ENCODE measurements around the gene KRTAP3-2. TPM values are rescaled to one million over a fixed set of nuclear protein-coding genes. Genes with fewer than 3 reads are reported as not detected.
"Not testable (repeated sequence)": the region's sequence is repeated elsewhere in the genome, so short reads cannot be mapped to it uniquely, and the experiment has no call there.

Gene KRTAP3-2
- total RNA-seq, 1 experiment from 2014 or later, result not detected

- Histone ChIP-seq H4K20me1 (ENCODE audit: insufficient read depth) (no peaks in the 10 kb centered on the region), H3K4me3 (replicated peaks in 1 of 2; ENCODE audit: low read depth in 1 of 2, low read length in 2 of 2) (no peak overlapping the region), H3K4me1 (ENCODE audit: control insufficient read depth in 1 of 2, insufficient read depth in 2 of 2, low read length in 2 of 2) (peaks cover 15 to 18% of the 10 kb centered on the region in 2 experiments; a peak in 2 of 4 replicates), H3K36me3 (ENCODE audit: control insufficient read depth in 1 of 2, insufficient read depth in 2 of 2, low read length in 2 of 2) (peaks cover 0 to 5% of the 10 kb centered on the region in 2 experiments; a peak in 1 of 4 replicates), H3K27me3 (ENCODE audit: insufficient read depth, low read length) (no peaks in the 10 kb centered on the region), H3K9me2 (ENCODE audit: insufficient read depth) (no peaks in the 10 kb centered on the region), H3K27ac (ENCODE audit: low read depth, low read length) (no peak overlapping the region), H3K9ac (ENCODE audit: low read length) (no peak overlapping the region), H2AFZ (ENCODE audit: low read depth, low read length, poor library complexity, severe bottlenecking) (no peak overlapping the region), H3K79me2 (ENCODE audit: insufficient read depth, low read length) (no peaks in the 10 kb centered on the region), H3K4me2 (ENCODE audit: low read length) (no peak overlapping the region), H3K9me3 (ENCODE audit: control insufficient read depth in 1 of 2, insufficient read depth in 1 of 2, low read depth in 1 of 2, low read length in 2 of 2) (0 out of 4 replicates have a peak, but pooled peaks cover 0 to 12% of the 10 kb centered on the region in 2 experiments)
- BruUV-seq (replicated peaks), result no TSS peak
- CTCF ChIA-PET, result no interaction called here
- ATAC-seq (no peak), DNase-seq (ENCODE audit: low read depth, low spot score) (no peak)
- RAD21 ChIA-PET (ENCODE audit: low non-redundant PET in 1 of 2, low total read pairs in 2 of 2, uncharacterized antibody in 2 of 2, unreplicated experiment in 2 of 2), result no interaction called here
- TF ChIP-seq REST (IDR thresholded peaks at IDR 0.05; ENCODE audit: low read depth), result no peak
- TF ChIP-seq EZH2phosphoT487 (IDR thresholded peaks at IDR 0.05; ENCODE audit: borderline replicate concordance), result no peak
- intact Hi-C loops (cut with micrococcal nuclease), result no loop called here
- POLR2A ChIA-PET, result no interaction called here
Measured at GRCh38 chr17:41037853-41038350, 38.2 kb upstream of the KRTAP3-2 start.

- H3K4me1 ChIP-seq (ENCODE audit: control insufficient read depth in 1 of 2, insufficient read depth in 2 of 2, low read length in 2 of 2), result peaks cover 7 to 10% of the 10 kb centered on the region in 2 experiments; a peak in 2 of 4 replicates
- DNase-seq (ENCODE audit: low read depth, low spot score); H2AFZ ChIP-seq (ENCODE audit: low read depth, low read length, poor library complexity, severe bottlenecking); intact Hi-C loops (cut with micrococcal nuclease); H3K27me3 ChIP-seq (ENCODE audit: insufficient read depth, low read length); H3K9me2 ChIP-seq (ENCODE audit: insufficient read depth); H3K79me2 ChIP-seq (ENCODE audit: insufficient read depth, low read length); H3K9ac ChIP-seq (ENCODE audit: low read length); POLR2A ChIA-PET; H3K4me3 ChIP-seq (replicated peaks in 1 of 2; ENCODE audit: low read depth in 1 of 2, low read length in 2 of 2); BruUV-seq (replicated peaks); H3K4me2 ChIP-seq (ENCODE audit: low read length); H3K36me3 ChIP-seq (ENCODE audit: control insufficient read depth in 1 of 2, insufficient read depth in 2 of 2, low read length in 2 of 2); ATAC-seq; H4K20me1 ChIP-seq (ENCODE audit: insufficient read depth); CTCF ChIA-PET; H3K27ac ChIP-seq (ENCODE audit: low read depth, low read length); H3K9me3 ChIP-seq (ENCODE audit: control insufficient read depth in 1 of 2, insufficient read depth in 1 of 2, low read depth in 1 of 2, low read length in 2 of 2); RAD21 ChIA-PET (ENCODE audit: low non-redundant PET in 1 of 2, low total read pairs in 2 of 2, uncharacterized antibody in 2 of 2, unreplicated experiment in 2 of 2): not testable (repeated sequence)
Measured at GRCh38 chr17:41034346-41034935, 34.7 kb upstream of the KRTAP3-2 start, which contains the start of gene KRTAP1-3. TSS of gene KRTAP1-3 (minus strand) at chr17:41034874. CDS start at chr17:41034821, 53 bp downstream.

All from HCT116 (cell line).